Right lung (tissue), 5 donors: ENCODE measurements around the gene KIF12. TPM values are rescaled to one million over a fixed set of nuclear protein-coding genes. Genes with fewer than 3 reads are reported as not detected.
A peak's percentile ranks its signal among the peaks of the same experiment; 100 is the strongest.

ENCODE experiments used
- DNase-seq, 2 donors: peaks; one replicate each; pipeline ENCODE4 v3.0.0-alpha.2; 2013
- polyA plus RNA-seq, 5 donors: library from polyadenylated mRNA; unstranded; fragments of 120-200 nt; gene quantifications; one replicate each; pipeline versions ENCODE4 v1.2.1 to v1.2.3, GENCODE V29; 2013; ENCODE audit warnings: inconsistent platforms in 1 of 5, low replicate concordance in 1 of 5; ENCODE audit not compliant: insufficient read length in 5 of 5, insufficient read depth in 1 of 5

The KIF12 gene
- polyA plus RNA-seq, 5 donors, result 30.2 to 51.1 (median 43.5) TPM

DNA sequence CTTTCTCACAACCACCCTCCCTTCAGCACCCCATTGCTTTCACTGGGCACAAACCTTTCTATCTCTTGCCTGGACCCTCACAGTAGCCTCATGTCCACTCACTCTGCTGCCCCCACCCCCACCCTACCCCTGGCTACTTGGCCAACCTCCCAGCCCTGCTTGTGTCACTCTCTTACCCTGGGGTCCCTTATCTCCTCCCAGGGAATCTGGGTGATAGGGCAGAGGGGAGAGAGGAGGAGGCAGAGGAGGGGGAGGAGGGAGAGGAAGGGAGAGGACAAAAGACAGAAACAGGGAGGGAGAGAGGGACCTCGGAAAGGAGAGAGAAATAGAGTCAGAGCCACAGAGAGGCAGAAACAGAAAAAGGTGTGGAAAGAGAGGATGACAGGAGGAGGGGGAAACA, 25.0 kb upstream of the KIF12 start:
- DNase-seq, result no peak

DNA sequence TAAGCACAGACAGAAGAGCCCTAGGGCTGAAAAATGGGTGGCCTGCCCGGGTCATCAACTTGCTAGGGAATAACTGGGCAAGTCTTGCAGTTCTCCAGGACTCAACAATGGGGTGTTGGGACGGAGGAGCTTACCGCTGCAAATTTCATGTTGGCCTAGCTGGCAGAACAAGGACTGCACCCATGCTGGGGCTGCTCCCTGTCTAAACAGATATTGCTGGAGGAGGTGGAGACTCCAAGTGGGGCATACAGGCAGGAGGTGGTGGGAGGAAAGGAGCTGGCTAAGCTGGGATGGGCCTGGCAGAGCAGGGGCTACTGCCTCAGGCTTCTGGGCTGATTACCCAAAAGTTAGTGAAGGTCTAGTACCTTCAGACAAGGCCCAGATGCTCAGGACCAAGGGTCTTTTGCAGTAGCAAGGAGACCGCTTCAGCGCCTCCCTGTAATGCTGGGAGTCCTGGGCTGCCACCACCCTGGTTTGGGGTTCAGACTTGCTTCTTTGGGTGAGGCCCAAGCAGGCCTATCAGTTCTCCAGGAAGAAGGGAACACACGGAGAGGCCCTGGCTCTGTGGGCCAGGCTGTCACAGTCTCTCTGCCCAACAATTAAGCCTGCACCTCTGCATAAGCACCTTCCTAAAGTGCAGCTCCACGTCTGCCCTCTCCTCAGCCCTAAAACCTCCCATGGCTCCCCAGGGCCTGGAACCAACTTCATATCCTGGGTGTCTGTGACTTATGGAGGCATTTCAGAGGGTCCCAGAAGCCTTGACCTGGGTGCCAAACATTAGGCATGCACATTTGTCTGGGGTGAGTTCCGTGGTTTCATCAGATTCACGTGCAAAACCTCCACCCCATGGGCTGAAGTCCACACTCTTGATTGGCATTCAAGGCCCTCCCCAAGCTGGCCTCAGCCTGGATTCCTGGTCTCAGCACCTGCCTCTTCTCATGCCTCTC, 24.2 kb upstream of the KIF12 start:
- no peak for DNase-seq

- DNase-seq, result no peak
Observed at GRCh38 chr9:114122136-114123027, 23.3 kb upstream of the KIF12 start.

- DNase-seq, result no peak
Observed at GRCh38 chr9:114121227-114122135, 22.4 kb upstream of the KIF12 start.

- DNase-seq, result no peak
Observed at GRCh38 chr9:114120192-114121014, 21.3 kb upstream of the KIF12 start.

DNA sequence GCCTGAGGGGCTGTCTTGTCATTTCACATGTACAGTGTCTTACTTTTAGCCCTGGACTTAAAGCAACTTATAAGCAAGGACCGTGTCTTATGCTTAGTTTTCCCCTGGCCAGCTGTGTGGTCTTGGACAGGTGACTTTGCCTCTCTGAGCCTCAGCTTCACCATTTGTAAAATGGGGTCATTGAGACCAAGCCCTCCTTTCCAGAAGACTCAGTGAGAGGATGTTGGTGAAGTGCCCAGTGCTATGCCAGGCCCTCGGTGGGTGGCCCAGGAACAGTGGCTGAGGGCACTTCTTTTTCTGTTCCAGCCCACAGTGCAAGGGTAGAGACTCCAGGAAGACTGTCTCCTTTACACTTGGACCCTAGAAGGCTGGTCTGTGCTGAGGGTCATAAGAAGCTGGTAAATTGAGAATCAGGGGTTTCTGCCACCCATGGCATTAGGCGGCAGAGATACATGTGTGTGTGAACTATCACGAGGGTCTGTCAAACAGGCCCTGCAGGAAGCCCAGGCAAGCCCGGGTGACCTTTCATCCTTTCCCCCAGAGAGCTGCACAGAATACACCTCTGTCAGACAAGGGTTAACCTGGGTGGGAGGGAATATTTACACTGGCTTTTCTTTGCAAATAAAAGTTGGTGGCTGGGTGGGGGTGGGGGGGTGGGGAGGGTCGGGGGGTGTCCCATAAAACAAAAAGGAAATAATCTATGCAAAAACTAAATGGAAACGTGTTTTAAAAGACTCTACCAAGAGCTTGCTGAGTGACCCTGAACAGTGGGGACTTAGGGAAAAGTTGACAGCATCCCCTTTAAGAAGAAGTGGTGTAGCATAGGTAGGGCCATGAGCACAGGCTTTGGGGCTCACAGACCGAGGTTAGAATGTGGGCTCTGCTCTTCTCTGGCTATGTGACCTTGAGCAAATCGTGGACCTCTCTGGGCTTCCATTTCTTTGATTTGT, 20.4 kb upstream of the KIF12 start:
- DNase-seq, result no peak

DNA sequence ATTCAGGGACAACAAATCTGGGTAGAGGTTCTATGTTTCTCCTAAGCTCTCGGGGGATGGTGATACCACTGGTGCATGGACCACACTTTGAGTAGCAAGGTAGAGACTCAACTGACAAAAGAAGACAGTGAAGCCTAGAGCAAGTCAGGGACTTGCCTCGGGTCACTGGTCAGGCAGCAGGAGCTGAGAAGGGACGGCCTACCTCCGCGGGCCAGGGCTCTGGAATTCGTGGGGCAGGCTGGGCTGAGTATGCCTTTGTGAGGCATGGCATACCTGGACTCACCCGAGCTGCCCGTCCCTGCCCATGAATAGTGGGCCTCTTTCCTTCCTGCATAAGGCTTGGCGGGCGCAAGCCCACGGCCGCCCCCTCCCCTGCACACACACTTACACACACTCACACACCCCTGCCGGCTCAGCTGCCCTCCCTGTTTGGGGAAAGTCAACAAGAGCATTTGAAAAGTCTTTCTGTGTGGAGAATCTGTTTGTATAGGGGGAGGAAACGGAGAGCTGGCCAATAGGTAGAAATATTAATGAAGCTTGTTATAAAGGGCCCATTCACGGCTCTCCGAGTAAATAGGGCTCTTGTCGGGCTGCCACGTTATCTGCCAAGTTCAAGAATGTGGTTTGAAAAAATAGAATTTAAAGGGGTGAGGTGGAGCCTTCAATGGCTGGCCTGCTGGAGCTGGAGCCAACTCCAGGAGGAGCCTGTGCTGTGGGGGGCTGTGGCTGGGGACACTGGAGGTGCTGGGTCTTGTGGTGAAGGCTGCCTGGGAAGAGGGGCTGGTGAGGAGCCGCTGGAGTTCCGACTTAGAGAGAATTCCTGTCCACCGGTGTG, 19.1 kb upstream of the KIF12 start:
- DNase-seq, result peak; percentile 69 to 70

GRCh38 chr9:114117614-114117995, 18.5 kb upstream of the KIF12 start:
- DNase-seq, result no peak

DNA sequence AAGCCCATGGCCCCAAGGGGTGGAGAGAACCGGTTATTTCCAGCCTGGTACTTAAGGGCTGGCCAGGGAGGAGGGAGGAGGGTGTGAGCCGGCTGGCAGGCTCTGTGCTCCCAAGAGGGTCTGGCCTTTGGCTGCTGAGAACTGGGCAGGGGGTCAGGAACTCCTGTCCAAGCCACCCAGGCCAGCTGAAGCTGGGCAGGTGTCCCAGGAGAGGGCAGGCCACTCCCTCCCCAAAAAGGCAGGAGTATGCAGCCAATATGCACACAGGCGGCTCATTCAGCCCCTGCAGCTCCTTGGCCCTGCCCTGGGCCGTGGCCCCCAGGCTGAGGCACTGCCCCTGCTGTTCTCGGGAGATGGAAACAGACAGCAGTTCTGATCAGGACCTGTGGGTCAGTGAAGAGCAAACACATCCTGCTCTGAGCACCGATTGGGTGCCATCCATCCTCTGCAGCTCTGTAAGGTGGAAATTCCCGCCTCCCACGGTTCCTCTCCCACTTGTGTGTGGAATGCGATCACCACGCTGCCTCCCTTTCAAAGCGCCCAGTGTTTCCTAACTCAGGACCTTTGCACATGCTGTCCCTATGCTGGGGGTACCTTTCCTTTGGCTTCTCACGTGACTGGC, 17.1 kb upstream of the KIF12 start:
- no peak for DNase-seq

DNA sequence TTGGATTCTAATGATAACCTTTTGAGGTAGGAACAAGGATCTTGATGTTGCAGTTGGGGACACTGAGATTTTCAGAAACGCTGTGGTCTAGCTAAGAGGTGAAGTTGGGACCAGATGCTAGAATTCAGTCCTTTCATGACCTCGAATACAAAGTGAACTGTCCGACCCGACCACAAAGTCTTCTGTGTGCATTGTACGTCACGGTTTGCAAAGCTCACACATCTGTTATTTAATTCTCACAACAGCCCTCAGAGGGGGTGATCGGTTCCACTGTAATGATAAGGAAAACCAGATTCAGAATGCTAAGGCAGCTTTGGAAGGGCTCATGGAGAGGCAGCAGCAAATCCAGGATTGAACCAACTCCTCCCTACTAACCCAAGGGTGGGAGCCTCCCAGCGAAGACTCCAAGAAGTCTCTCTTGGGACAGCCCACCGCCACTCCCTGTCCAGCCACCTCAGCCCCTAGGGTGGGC, 16.6 kb upstream of the KIF12 start:
- DNase-seq, result no peak

GRCh38 chr9:114114364-114114763, 15.3 kb upstream of the KIF12 start:
- DNase-seq, result no peak

DNA sequence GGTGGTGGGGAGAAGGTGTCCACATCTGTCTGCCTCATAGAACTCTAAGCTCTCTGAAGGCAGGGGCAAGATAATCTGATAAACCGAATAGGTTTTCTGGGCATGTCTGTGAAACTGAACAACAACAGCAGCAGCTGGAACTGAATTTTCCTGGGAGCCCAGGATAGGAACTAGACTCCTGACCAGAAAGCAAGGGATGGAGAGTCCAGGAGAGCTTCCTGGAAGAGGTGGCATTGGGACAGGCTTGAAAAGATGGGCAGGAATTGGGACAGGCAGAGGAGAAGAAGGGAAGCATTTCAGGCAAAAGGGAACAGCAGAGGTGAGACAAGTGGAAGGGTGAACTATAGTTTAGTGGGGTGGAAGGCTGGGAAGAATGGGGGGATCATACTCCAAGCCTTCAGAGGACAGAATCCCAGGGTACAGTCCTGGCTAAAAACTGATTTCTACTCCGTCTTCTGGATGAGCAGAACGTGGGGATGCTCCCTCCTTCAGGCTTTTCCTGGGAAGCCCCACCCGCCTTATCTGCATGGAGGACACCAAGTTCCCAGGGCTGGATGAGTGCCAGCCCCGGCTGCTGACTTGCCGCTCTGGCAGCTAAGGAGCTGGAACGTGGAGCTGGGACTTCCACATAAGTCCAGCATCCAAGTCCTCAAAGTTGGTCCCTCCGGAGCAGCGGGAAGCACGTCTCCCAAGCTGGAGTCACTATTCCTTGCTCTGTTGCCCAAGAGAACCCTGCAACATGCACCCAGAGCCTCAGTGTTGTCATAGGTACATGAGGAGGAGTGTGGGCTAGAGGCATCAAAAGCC, 13.9 kb upstream of the KIF12 start:
- no peak for DNase-seq

DNA sequence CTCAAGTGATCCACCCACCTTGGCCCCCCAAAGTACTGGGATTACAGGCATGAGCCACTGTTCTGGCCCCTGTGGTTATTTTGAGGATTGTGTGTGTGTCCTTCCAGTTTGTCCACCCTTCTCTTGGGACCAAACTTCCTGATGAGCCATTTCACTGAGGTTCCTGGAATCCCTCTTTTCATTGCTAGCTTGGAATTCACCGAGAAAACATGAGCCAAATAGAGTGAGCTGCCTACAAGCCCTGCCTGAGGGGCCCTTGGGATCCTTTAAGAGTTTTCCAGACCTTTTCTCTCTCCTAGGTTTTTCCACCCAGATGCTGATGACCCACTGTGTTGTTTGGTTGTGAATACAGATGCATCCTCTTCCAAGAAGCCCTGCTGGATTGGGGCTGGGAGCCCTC, 13.2 kb upstream of the KIF12 start:
- no peak for DNase-seq

GRCh38 chr9:114110180-114110579, 11.1 kb upstream of the KIF12 start:
- no peak for DNase-seq

DNA sequence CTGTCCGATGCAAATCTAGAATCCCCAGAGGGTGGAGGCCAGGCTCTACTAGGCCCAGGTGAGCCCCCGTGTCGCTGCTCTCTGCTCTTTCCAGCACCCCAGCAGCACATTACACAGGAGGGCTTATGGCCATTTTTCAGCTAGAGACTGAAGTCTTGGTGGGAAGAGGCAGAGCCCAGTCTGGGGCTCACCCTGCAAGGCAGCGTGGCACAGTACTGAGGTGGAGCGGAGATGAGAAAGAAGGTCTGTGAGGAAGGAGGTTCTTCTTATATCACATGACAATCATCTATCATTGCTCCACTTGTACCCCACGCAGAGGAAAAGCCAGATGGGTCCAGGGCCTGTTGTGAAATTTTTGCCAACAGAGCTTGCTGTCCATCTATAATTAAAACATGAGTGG, 10.0 kb upstream of the KIF12 start:
- DNase-seq, result no peak

DNA sequence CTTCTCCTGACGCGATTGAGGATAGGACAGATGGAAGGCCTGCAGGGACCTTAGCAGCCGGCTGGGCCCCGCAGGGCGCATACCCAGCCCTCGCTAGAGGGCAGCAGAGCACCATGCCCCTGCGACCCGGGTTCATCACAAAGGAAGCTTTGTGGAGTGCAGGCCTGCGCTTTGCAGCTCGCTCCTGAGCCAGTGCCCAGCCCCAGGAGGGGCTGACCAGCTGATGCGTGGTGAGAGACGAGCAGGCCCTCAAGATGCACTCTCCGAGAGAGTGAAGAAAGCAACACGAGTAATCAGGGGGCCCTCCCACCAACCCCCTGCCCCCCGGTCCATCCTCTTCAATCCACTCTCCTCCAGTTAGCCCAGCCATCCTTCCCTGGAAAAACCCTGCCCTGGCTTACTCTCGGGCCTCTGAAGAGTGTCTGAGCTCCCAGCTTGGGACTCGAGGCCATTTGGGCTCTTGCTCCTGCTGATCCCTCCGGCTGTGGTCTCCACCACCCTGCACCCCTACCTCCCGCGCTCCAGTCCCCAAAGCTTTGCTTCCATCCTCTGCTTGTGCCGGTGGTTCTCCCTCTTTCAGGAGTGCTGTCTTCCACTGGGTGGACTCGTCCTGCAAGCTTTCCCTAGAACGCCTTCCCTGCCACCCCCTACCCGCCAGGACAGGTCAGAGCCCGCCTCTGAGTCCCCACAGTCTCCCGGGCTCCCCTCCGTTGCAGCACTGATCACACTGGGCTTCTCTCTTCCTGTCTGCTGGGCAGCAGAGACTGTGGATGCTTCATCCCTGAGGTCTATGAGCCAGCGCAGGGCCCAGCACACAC, 9.1 kb upstream of the KIF12 start:
- peak; percentile 83 to 84 for DNase-seq
